Stimulated activated CD8-positive, alpha-beta memory T cell treated with anti-CD3 and anti-CD28 coated beads, Interleukin-15, amount 100 ng/mL, for 1 hour (primary cell): ENCODE measurements around the gene GBP2.

Source experiments
- DNase-seq: peaks from one replicate; pipeline ENCODE4 v3.0.0-alpha.2; 2020; ENCODE audit warnings: low read depth

The GBP2 gene

DNA sequence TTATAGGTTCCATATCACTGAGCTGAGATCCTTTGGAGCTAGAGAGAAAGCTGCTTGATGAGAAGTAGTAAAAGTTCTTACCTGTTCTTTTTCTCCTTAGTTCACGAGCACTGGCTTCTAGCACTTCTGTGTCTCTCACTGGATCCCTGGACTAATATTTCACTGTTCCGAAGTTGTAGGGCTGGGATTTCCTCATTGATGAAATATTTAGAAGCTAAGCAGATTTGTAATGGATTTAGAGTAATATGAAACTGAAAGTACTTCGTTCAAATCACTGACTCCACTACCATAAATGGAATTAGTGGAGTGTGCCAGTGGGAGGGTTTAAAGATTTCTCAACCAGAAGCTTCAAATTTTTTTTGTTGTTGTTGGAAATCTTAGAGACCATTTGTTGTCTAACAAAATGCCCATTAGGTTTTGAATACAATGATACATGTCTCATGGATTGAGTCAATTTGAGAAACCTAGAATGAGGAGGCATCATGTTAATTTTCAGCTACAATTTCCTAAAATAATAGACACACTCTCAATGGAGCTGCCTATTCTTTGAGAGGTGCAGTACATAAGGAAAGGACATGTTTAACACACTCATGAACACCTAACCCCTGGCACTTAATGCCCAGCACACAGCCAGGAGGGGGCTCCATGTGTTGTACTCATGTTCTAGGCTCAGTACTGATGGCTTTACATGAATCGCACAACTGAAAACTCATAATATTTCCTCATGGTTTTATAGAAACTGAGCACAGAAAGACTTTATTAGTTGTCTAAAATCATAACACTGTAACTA, 60.6 kb downstream of the GBP2 start, which contains the start of gene GBP1:
Gene GBP1 (minus strand): TSS at position 130 of the 790 bp plus-strand sequence. CDS start 1,974 bp downstream, outside the sequence.
- no peak for DNase-seq

DNA sequence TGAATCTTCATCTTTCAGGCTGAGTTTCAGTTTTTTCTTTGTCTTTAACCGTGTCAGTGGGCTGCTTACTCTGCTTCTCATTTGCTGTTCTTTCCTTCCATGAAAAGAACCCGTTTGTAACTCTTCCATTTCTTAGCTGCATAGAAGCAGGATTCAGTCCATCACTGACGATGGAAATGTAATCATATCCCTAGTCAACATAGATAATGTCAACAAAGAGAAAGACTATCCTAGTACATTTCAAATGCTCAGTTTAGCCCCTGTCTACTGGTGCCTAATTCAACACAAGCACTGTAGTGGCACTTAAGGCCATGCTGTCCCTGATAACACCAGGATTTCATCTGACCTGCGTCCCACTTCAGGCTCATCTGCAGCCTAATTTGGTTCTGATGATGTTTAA, 61.3 kb downstream of the GBP2 start:
- no peak for DNase-seq

DNA sequence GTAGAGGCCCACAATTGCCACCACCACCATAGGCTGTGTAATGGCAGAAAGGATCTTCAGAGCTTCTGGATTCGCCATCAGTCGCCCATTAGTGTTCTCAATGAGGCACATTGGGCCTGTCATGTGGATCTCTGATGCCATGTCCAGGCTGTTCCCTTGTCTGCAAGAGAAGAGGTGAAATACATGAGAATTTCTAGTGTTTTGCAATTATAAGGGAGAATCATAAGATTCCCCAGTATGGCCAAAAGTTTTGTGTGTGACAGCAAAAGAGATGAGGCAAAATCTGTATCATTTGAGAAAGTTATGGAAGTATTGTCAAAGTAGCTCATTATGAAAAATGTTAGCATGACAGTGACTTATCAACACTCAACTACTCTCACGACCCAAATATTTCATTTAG, 62.8 kb downstream of the GBP2 start:
- no peak for DNase-seq

DNA sequence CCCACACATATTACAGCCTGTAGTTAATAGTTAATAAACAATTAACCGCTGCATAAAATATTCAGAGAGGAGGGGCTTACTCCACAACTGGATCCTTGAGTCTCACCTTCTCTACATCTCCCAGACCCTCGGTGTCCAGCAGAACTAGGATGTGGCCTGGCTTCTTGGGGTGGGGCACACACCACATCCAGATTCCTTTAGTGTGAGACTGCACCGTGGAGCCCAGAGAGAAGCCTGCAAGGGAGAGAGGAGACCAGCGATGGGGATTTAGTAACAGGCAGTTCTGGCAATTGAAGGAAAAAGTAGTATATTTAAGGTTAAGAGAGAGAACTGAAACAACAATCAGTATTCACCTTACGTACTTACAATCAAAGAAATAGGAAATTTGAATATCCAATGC, 65.8 kb downstream of the GBP2 start:
- DNase-seq = no peak
